Right ventricle myocardium superior (tissue), 1 donor: ENCODE measurements around the gene ANKRD40CL. TPM values are rescaled to one million over a fixed set of nuclear protein-coding genes. Genes with fewer than 3 reads are reported as not detected.

Source experiments
- ATAC-seq: fragments of 200-7000 bp; cut with Tn5 transposase; one replicate; pipeline ENCODE4 v1.9.1; 2020; ENCODE audit warnings: mild to moderate bottlenecking; ENCODE audit not compliant: poor library complexity
- DNase-seq: peaks from one replicate; pipeline ENCODE4 v3.0.0-alpha.2; 2020
- intact Hi-C: fragments of 100-400 bp; cut with DNase I; formaldehyde crosslinking; loops from one replicate; pipeline ENCODE4 v1.11.2; 2022
- total RNA-seq: library from RNA; stranded (reverse); fragmentation: NEBNext Ultra II Directional; extraction: Animal tissue kit (Norgen Biotek cat#: 25700); gene quantifications from one replicate; pipeline ENCODE4 v1.2.1, GENCODE V29; 2021
- donor health status: DM: no; HTN: yes; CAD: no; lungs with severe emphysema.

The ANKRD40CL gene
- total RNA-seq, 1 donor from 2014 or later: not detected

GRCh38 chr17:50766222-50767023 lies 895 bp downstream of the ANKRD40CL start:
- DNase-seq: no peak
- intact Hi-C loops: no loop called here
- ATAC-seq: no peak

GRCh38 chr17:50765454-50766221 lies 1.7 kb downstream of the ANKRD40CL start:
- peak; percentile 57 for ATAC-seq
- intact Hi-C loops: no loop called here
- DNase-seq: peak; percentile 63

DNA sequence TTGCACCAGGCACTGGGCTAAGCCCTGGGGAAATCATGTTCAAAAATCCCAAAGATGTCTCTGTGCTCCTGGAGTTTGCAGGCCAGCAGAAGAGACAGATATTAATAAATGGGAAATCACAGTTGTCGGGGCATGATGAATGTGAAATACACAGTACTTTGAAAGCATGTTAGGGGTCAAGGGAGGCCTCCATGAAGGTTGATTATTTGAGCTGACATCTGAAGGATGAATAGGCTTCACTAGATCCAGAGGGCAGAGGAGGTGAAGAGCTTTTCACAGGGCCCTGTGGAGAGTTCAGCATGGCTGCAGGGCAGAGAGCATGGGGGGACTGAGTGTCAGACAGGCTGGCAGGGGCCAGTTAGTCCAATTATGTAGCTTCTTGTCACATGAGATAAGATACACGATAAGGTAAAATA lies 2.6 kb downstream of the ANKRD40CL start:
- no peak for DNase-seq
- no peak for ATAC-seq
- intact Hi-C loops: no loop called here

- no peak for ATAC-seq
- DNase-seq: no peak
- intact Hi-C loops: no loop called here
Measured at GRCh38 chr17:50763716-50764475, 3.4 kb downstream of the ANKRD40CL start.

DNA sequence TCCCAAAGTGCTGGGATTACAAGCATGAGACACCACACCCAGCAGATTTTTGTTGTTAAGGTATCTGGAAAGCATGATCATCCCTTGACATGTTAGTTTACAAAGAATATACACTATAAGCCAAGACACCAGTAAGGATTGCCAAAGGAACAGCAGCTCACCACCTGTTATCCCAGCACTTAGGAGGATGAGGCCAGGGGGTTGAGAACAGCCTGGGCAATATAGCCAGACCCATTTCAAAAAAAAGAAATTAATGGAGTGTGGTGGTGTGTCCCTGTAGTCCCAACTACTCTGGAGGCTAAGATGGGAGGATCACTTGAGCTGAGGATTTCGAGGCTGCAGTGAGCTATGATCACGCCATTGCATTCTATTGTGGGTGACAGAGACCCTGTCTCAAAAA lies 5.1 kb downstream of the ANKRD40CL start:
- no peak for DNase-seq
- intact Hi-C loops: no loop called here
- no peak for ATAC-seq

- intact Hi-C loops: no loop called here
- ATAC-seq: no peak
- no peak for DNase-seq
Measured at GRCh38 chr17:50758989-50759544, 8.3 kb downstream of the ANKRD40CL start.

GRCh38 chr17:50758524-50758923 lies 8.8 kb downstream of the ANKRD40CL start:
- intact Hi-C loops: no loop called here
- no peak for DNase-seq
- no peak for ATAC-seq

DNA sequence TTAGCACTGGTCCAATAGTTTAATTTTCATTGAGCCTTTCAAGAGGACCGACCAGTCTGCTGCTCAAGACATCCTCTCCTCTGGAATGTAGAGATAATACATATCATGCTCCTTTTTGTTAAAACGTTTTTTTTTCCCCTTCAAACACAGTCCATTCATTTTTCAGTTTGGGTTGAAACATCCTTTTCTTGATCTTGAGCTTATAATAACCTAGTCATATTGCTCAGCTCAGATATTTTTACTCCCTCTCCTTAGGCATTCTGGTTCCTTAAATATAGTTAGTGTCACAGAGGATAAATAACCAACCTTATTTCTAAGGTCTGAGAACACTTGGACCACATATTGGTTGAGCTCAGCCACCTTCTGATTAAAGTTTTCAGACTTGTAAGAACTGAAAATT lies 12.8 kb downstream of the ANKRD40CL start:
- intact Hi-C loops: no loop called here

DNA sequence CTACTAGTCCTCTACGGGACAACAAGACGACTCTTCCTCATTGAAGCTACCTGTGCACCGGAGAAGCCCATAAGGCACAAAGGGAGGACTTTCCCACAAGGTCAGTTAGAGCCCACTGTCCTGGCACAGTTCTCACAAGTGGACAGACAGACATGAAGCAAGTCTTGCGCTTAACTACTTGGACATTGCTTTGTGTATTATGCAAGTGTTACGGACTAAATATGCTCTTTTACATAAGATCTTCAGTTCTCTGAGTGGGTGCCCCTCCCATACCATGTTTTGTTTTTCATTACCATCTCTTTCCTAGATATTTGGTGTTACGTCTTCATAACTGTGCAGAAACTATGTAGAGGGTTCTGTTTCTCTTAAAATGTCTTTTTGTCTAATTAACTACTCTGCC lies 18.1 kb downstream of the ANKRD40CL start:
- ATAC-seq (no peak), DNase-seq (no peak)
- intact Hi-C loops: no loop called here

More for the DNA sequence above, 12.8 kb downstream of the ANKRD40CL start:
- no peak for DNase-seq
- no peak for ATAC-seq

- DNase-seq: no peak
- no peak for ATAC-seq
- intact Hi-C loops: no loop called here
Measured at GRCh38 chr17:50745631-50746030, 21.7 kb downstream of the ANKRD40CL start.

DNA sequence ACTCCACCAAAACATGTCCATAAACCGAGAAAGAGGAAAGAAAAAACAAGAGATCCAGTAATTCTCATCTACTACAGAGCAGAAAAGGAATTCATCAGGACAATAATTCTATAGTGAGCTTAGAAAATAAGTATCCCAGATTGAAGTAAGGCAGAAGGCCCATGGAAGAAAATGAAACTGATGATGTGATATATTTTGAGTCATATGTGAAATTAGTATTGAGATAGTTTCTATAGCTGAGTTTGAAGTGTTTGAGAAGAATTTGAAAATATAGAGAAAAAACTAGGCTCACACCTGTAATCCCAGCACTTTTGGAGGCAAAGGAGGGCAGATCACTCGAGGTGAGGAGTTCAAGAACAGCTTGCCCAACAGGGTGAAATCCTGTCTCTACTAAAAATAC lies 28.2 kb downstream of the ANKRD40CL start:
- DNase-seq (no peak), ATAC-seq (no peak)
- intact Hi-C loops: no loop called here

- ATAC-seq (no peak), DNase-seq (no peak)
Measured at GRCh38 chr17:50737118-50737698, 30.1 kb downstream of the ANKRD40CL start.

DNA sequence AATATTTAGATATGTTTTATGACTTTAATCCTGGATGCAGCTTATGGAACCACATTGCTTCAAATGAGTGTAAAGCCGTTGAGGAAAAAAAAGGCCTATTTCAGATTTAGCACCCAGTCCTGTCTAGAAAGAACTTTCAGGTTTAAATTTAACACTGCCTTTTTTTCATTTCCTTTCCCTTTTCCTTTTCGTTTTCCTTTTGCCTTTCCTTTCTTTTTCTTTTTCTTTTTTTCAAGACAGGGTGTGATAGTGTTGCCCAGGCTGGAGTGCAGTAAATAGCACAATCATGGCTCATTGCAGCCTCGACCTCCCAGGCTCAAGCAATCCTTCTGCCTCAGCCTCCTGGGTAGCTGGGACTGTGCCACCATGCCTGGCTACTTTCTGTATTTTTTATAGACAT lies 32.0 kb downstream of the ANKRD40CL start:
- no peak for ATAC-seq
- intact Hi-C loops: no loop called here
- no peak for DNase-seq

More at GRCh38 chr17:50737118-50737698, 30.1 kb downstream of the ANKRD40CL start:
- intact Hi-C loops: no loop called here

GRCh38 chr17:50731575-50732460 lies 35.5 kb downstream of the ANKRD40CL start:
- ATAC-seq (no peak), DNase-seq (no peak)
- intact Hi-C loops: no loop called here

- peak; percentile 16 for ATAC-seq
- DNase-seq: no peak
- intact Hi-C loops: no loop called here
Measured at GRCh38 chr17:50728881-50729765, 38.2 kb downstream of the ANKRD40CL start.

DNA sequence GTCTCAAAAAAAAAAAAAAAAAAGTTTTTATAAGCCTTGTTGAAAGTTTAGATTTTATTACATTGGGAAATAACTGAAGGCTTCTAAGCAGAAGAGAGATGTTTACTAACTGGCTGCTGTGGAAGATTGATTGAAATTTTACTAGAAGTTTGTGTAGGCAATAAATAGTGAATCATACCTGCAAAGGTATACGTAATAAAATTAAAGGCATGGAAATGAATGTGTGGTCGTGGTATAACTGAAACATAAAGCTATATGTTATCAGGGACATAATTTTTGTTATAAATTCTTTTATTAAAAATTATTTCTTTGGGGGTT lies 39.2 kb downstream of the ANKRD40CL start:
- ATAC-seq: no peak
- intact Hi-C loops: no loop called here
- DNase-seq: no peak
